HG03571 (cell line): Measurements from ENCODE around the gene HPCAL1.
A peak's percentile ranks its signal among the peaks of the same experiment; 100 is the strongest.

Source experiments
- ATAC-seq: cut with Tn5 transposase; IDR thresholded peaks from one replicate; pipeline ENCODE4 v1.9.1; 2021; ENCODE audit not compliant: unreplicated experiment

Gene HPCAL1

DNA sequence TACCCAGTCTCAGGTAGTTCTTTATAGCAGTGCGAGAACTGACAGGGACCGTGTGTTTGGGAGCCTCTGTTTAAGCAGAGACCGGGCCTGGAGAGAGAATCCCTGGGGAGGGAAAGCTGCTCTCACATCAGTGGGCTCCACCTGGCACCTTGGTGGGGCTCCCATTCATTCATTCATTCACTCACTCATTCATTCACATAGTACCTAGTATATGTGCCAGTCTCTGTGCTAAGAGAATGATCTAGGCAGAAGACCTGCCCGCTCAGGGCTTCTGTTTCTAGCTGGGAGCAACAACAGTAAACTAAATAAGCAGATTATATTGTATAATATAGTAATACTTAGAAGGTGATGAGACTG lies 17.8 kb downstream of the HPCAL1 start:
- ATAC-seq: no peak

DNA sequence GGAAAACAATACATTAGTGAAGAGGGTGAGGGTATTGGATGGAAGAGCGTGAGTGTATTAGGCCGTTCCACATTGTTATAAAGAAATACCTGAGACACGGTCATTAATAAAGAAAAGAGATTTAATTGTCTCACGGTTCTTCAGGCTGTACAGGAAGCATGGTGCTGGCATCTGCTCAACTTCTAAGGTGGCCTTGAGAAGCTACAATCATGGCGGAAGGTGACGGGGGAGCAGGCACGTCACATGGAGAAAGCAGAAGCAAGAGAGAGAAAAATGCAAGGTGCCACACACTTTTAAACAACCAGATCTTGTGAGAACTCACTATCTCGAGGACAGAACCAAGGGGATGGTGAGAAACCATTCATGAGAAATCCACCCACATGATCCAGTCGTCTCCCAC lies 18.2 kb downstream of the HPCAL1 start:
- no peak for ATAC-seq

DNA sequence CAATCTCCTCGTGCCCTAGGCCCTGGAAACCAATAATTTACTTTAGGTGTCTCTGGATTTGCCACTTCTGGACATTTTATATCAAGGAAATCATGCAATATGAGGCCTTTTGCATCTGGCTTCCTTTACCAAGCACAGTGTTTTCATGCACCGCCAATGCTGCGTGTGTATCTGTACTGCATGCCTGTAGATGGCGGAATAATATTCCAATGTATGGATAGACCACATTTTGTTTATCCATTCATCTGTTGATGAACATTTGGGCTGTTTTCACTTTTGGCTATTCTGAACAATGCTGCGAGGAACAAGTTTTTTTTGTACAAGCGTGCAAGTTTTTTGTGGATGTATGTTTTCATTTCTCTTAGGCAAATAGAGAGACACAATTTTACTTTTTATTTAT lies 18.9 kb downstream of the HPCAL1 start:
- ATAC-seq: no peak

DNA sequence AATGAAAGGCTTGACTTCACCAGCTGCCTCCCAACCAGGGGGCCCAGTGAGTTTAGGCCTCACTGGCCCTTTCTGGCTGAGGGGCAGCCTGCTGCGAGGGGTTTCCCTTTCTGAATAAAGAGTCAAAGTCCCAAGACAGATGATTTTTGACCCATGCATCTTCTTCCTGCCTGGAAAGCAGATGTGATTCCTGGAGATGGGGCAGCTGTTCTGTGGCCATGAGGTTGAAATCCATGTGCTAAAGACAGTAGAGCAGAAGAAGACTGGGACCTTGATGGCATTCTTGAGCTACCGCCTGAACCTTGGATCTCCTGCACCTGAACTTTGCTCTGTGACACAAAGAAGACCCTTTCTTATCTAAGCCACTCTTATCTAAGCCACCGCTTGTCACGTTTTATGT lies 19.8 kb downstream of the HPCAL1 start:
- ATAC-seq: no peak

DNA sequence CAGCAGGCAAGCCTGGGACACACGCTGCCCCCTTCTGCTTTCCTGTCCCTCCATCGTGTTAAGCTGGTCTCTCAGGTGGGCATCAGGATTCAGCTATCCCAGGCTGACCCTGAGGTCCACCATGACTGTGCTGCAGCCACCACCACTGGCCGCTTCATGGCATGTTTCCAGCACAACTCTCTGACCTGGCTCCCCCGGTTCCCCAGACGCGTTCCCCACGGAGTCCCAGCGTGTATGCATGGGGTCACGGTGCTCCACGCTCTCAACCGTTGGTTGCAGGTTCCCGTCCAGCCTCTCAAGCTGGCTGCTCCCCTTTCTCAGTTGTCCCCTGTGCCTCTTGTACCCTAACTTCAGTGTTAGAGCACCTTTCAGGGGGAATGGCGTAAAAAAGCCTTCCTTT lies 20.3 kb downstream of the HPCAL1 start:
- ATAC-seq: no peak

DNA sequence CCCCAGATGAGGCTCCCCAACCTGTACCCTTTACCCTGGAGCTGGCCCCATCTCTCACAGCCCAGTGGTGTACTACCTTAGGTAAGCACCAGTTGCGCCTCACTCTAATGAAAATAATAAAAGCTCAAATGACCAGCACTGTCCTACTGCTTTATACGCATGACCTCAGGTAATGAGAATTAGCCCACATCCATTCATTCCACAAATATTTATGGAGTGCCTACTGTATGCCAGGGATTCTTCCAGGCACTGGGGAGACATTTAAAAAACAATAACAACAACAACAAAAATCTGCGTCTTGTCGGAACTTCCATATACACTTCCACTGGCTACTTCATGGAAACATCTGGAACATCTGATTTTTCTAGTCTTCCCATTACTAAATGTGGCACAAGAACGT lies 20.8 kb downstream of the HPCAL1 start:
- no peak for ATAC-seq

DNA sequence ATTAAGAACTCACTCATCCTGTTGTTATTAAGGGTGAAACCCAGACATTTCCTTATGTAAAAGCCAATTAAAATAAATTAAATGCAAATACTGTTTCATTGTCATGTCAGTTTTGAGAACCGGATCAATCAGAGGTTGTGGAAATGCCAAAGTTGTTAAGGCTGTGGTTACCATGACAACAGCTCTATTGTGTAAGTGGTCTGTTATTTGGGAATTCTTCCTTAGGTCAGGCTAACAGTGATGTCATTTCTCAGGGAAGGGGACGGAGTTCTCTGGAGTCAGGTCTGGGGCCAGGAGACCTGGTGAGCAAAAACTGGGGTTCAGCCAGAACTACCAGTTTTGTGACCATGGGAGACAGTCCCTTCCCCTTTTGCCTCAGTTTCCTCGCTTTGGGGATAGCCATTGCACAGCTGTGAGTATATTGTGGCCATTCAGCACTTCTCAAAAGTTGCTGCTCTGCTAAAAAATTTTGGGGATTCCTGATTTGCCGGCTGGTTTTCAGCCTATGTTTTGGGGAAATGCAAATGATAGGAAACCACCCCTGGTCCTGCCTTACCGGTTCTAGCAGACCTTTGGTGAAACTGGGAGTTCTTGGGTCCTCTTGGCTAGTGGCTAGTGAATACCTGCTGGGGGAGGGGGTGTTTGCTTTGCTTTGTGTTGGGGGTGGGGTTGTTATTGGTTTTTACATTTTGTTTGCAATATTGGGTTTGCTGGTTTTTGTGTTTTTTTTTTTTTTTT lies 21.6 kb downstream of the HPCAL1 start:
- ATAC-seq: no peak

DNA sequence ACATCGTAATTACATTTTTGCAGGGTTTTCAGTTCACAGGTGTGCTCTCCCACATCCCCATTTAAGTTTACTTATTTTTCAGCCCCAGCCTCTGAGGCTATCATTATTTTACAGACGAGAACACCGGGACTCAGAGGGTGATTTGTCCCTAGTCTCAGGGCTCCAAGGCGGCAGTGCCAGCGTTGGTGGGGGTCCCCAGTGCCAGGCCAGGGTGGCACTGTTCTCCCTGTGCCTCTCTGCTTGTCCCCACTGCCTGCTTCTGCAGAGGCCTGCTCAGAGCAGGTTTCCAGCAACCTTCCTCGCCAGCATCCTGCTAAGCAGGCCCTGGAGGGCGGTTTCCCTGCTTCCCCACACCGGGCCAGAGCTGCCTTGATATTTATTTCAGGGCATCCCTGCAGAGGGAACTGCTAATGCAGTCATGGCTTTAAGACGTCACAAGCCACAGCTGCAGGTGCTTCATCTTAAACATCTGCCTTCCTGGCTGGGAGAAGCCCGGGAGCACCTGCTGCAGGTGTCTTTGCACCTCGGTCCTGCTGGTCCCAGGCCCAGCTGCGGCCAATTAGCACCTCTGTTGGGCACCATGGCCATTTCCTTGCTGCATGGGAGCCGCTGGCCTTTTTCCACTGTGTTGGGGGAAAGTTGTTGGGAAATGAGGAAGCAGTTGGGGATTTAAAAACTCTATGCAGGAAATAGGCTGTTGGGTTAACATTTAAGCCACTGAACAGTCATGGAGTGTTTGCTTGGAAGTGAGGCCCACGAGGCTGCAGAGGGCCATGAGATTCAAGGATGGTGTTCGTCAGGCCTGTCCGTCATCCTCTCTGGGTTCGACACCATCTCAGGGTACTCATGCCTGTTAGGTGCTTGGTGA lies 22.8 kb downstream of the HPCAL1 start:
- no peak for ATAC-seq

DNA sequence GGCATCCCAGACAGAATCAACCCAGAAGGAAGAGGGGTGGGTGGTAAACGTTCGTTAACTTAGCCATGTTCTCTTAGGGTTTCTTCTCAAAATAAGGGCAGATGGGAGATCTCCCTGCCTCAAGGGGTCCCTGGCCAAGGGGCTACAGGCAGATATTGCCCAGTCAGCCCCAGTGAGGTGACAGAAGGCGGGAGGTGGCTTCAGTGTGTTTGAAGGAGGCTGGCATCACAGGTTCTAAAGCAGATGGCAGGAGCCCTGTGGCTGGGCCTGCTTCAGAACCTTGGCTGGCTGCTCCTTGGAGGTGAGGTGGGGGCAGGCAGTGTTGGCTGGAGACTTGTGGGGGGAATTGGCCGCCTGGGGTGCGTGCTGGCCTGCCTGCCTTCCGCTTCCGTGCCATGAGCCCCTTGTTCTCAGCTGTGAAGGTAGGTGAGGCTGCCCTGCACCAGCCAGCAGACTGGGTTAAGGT lies 23.5 kb downstream of the HPCAL1 start:
- ATAC-seq: no peak

DNA sequence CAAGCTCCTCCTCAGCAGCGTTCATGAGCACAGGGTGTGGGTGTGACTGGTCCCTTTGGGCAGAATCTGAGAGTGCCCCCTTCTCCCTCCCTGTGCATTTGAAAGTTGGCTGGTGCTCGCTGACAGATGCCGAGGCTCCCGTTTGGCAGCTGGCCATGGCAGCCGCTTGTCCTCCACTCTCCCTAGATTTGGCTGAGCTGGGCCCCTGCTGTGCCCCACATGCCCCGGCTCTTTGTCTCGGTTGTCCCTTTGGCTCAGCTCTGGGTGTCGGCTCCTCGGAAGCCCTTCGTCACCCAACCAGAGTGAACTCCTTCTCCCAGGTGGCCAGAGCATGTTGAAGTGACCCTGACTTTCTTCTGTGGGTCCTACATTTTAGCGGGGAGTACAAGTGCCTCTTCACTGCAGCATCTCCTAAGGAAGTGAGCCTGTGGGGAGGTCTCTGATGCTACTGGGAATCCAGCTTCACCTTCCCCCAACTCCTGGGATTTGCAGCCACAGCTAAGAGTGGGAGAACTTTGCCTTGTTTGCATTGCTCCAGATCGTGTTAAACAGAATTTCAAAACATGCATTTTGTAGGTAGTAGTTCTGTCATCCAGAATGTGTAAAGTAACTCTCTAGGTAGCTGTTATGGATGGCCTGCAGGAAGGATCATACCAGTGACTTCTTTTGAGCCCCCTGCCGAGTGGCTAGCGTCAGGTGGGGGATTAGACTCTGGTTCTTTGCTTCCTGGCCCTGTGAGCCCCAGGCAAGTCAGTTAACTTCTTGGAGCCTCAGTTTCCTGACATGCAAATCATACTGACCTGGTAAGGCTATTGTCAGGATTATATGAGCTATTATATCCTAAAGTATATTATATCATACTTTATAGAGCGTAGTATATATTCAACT lies 24.2 kb downstream of the HPCAL1 start:
- ATAC-seq: no peak

DNA sequence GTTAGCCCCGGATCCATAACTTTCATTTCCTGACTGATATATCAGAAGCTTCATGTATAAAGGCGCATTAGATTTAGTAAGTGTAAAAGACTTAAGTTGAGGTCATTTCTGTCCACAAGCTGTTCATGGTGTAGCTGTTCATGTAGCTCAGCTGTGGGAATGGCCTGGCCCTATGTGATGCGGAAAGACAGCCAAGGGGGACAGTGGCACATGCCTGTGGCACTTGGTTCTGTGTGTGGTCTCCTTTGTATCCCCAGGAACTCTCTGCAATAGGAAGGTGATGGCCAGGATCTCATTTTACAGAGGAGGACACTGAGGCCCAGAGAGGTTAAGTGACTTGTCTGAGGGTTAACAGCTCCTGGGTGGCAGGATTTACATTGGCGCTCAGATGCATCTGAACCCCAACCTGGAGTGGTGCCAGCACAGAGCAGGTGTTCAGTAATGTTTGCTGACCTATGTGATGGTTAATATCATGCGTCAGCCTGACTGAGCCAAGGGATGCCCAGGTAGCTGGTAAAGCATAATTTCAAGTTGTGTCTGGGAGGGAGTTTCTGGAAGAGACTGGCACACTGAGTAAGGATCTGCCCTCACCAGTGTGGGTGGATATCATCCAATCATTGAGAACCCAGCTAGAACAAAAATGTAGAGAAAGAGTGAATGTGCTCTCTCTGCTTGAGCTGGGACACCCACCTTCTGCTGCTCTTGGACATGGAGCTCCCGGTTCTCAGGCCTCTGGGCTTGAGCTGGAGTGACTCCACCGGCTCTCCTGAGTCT lies 25.4 kb downstream of the HPCAL1 start:
- no peak for ATAC-seq

DNA sequence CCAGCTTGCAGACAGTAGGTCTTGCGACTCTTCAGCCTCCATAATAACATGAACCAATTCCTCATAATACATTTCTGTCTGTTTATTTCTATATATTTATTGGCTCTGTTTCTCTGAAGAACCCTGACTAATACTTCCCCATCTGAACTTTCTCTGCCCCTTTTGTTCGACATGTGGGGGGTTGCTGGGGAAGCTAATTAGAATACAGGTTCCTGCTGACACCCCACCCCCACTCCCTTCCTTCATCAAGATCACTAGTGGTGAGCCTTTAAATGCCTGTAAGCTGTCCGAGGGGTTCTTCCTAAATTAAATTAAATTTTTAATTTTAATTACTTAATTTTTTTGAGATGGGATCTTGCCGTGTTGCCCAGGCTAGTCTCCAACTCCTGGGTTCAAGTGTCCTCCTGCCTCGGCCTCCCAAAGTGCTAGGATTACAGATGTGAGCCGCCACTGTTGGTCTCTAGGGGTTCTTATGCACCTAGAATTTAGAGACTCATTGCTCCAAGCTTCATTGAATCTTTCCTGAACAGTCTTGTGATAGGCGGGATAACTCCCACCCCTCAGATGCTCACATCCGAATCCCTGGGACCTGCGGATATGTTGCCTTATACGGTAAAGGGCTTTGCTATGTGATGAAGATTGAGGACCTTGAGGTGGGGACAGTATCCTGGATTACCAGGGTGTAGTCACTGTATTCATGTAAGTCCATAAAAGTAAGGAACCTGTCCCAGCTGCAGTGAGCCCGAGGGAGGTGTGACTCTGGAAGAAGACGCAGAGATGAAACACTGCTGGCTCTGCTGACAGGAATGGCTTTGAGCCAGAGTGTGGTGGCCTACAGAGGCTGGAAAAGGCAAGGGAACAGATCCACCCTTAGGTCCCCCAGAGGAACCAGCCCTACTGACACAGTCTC lies 26.2 kb downstream of the HPCAL1 start:
- ATAC-seq: no peak

DNA sequence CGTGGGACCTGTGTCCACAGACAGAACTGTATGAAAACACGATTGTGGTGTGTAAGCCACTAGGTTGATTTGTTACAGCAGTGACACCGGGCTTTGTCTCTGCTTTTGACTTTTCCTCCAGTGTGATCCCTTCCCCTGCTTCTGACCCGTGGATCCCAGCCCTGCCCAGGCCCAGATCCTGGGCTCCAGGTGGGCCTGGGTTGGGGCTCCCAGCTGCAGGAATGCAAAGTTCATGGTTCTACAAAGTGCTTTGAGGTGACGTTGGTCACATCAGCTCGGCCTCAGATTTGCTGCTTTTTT lies 26.8 kb downstream of the HPCAL1 start:
- ATAC-seq: no peak

DNA sequence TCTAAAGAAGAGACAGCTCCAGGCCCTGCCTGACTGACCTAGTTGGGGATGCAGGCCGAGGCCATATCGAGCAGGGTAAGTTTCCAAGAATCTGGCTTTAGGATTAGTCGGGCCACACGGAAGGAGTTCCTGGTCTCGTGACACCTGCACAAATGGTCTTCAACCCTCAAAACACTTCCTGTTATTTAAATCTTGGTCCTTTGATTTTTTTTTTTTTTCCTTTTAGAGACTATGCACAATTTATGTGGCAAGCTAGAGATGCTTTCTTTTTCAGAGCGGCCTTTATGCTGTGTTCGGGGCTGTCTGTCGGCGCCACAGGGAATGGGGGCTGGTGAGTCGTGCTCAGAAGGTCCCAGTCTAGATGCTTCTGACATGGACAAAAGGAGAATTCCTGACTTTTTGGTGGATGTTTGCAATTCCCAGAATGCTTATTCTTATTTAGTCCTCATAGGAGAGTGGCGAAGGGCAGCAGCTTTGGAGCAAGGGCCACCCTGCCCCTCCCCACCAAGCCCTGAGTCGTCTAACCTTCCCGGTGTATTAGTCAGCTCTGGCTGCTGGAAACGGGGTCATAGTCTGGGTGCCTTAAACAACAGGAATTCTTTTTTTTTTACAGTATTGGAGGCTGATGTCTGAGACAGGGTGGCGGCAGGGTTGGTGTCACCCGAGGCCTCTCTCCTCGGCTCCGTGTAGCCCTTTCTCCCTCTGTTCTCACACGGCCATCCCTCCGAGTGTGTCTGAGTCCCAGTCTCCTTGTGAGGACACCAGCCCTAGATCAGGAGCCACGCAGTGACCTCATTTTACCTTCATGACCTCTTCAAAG lies 27.4 kb downstream of the HPCAL1 start:
- no peak for ATAC-seq

DNA sequence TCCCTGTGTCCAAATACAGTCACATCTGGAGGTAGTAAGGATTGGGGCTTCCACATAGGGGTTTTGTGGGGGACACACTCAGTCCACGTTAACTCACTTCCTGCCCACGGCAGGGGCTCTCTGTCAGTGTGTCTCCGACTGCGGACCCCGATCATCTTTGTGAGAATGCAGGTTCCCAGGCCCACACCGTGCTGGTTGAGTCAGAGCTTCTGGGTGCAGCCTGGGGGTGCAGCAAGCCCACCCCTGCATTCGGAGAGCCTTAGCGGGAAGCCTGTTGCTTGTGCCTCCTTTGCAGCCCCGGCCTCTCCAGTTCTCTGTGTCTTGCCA lies 28.0 kb downstream of the HPCAL1 start:
- ATAC-seq: no peak

DNA sequence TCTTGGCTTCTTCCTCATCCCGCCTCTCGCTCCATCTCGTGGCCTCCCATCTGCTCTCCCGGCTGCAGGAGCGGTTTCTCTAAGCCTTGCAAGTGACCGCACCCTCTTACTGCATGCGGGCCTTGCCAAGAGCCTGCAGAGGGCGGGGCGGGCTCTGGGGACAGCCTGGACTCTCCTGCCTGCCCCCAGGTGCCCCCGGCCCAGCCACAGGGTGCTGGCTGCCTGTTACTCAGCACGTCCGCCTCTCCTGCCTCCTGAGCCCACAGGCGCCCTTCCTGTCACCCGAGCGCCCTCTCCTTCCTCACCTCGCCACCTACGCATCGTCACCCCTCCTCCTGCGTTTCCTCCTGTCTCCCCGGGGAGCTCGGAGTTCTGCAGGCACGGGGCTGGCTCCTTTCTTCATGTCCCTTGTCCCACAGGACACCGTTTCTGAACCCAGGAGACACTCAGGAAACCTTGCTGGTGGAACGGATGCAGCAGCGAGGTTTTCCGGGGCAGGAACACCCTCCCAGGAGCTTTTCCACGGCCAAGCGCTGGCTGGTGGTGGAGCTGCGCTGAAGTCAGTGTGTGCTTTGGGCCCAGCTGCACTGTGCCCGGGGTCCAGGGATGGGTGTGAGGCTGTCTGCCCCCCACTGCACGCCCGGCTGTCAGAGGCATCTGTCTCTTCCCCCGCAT lies 28.5 kb downstream of the HPCAL1 start:
- ATAC-seq: peak; percentile 49

DNA sequence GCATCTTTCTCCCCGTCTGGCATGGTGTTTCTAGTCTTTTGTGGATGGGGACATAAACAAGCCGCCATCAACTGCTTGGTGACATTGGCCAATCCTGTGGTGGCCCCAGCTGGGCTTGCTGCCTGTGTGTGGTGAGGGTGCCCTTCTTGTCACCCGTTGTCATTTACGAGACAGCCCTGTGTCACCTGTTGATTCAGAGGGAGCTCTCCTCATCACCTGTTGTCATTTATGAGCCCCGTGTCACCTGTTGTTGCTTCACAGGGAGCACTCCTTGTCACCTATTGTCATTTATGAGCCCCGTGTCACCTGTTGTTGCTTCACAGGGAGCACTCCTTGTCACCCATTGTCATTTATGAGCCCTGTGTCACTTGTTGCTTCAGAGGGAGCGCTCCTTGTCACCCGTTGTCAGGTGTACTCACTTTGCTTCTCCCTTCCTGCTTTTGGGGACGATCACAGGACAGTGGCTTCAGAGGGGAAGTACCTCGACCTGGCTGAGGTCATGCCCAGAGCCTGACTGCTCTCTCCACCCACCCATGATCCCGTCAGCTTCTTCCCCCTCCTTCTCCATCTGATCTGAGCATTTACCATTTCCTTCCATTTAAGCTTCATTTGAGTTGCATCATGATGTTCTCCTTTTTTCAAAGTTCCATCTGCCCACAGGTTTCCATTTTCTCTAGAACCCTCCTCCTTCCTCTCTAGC lies 29.1 kb downstream of the HPCAL1 start:
- peak; percentile 51 for ATAC-seq
